GM18511 (cell line): Measurements from ENCODE around the gene OGDH.
"Not testable (repeated sequence)": the region's sequence is repeated elsewhere in the genome, so short reads cannot be mapped to it uniquely, and the experiment has no call there.

Source experiments
- ATAC-seq: cut with Tn5 transposase; IDR thresholded peaks from one replicate; pipeline ENCODE4 v1.9.1; 2021; ENCODE audit warnings: mild to moderate bottlenecking, moderate library complexity; ENCODE audit not compliant: unreplicated experiment

The OGDH gene

GRCh38 chr7:44703921-44704320 lies 97.5 kb downstream of the OGDH start:
- ATAC-seq, result no peak

- no peak for ATAC-seq
Measured at GRCh38 chr7:44705434-44705833, 99.0 kb downstream of the OGDH start.

GRCh38 chr7:44706788-44707557 lies 100.5 kb downstream of the OGDH start:
- no peak for ATAC-seq

- no peak for ATAC-seq
Measured at GRCh38 chr7:44707558-44708230, 101.3 kb downstream of the OGDH start.

GRCh38 chr7:44709011-44709915 lies 102.8 kb downstream of the OGDH start:
- no peak for ATAC-seq

GRCh38 chr7:44709945-44710596 lies 103.6 kb downstream of the OGDH start:
- no peak for ATAC-seq

- ATAC-seq, result no peak
Measured at GRCh38 chr7:44711528-44711927, 105.1 kb downstream of the OGDH start.

GRCh38 chr7:44712012-44712411 lies 105.6 kb downstream of the OGDH start:
- no peak for ATAC-seq

- ATAC-seq, result no peak
Measured at GRCh38 chr7:44713141-44713540, 106.7 kb downstream of the OGDH start.

- ATAC-seq, result no peak
Measured at GRCh38 chr7:44713680-44714335, 107.4 kb downstream of the OGDH start.

GRCh38 chr7:44716205-44716604 lies 109.8 kb downstream of the OGDH start:
- ATAC-seq, result no peak

- ATAC-seq, result no peak
Measured at GRCh38 chr7:44720301-44720700, 113.9 kb downstream of the OGDH start.

GRCh38 chr7:44724276-44724675 lies 117.8 kb downstream of the OGDH start:
- no peak for ATAC-seq

- not testable (repeated sequence) for ATAC-seq
Measured at GRCh38 chr7:44726250-44726649, 119.8 kb downstream of the OGDH start.

GRCh38 chr7:44727158-44727936 lies 120.9 kb downstream of the OGDH start:
- no peak for ATAC-seq

- ATAC-seq, result no peak
Measured at GRCh38 chr7:44727937-44728262, 121.5 kb downstream of the OGDH start.

GRCh38 chr7:44729949-44730590 lies 123.6 kb downstream of the OGDH start:
- ATAC-seq, result no peak

GRCh38 chr7:44732971-44733370 lies 126.5 kb downstream of the OGDH start:
- not testable (repeated sequence) for ATAC-seq
